Measurements from ENCODE around the gene ELN.

GRCh38 chr7:74013539-74014272, 14.3 kb upstream of the ELN start:
- TF ChIP-seq, protein P1, sequence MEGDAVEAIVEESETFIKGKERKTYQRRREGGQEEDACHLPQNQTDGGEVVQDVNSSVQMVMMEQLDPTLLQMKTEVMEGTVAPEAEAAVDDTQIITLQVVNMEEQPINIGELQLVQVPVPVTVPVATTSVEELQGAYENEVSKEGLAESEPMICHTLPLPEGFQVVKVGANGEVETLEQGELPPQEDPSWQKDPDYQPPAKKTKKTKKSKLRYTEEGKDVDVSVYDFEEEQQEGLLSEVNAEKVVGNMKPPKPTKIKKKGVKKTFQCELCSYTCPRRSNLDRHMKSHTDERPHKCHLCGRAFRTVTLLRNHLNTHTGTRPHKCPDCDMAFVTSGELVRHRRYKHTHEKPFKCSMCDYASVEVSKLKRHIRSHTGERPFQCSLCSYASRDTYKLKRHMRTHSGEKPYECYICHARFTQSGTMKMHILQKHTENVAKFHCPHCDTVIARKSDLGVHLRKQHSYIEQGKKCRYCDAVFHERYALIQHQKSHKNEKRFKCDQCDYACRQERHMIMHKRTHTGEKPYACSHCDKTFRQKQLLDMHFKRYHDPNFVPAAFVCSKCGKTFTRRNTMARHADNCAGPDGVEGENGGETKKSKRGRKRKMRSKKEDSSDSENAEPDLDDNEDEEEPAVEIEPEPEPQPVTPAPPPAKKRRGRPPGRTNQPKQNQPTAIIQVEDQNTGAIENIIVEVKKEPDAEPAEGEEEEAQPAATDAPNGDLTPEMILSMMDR (IDR thresholded peaks at IDR 0.05), result no peak
- TF ChIP-seq POLR2A (IDR thresholded peaks at IDR 0.05), result no peak
